Lower lobe of right lung (tissue), 2 donors: Measurements from ENCODE around the gene DVL1. TPM values are rescaled to one million over a fixed set of nuclear protein-coding genes. Genes with fewer than 3 reads are reported as not detected.

Source experiments
- ATAC-seq, 2 donors: fragments of 200-7000 bp; cut with Tn5 transposase; one replicate each; pipeline ENCODE4 v1.9.1; 2020 to 2022; ENCODE audit warnings: mild to moderate bottlenecking in 2 of 2, moderate library complexity in 2 of 2
- DNase-seq: peaks from one replicate; pipeline ENCODE4 v3.0.0-alpha.2; 2020
- H3K27ac ChIP-seq: fragments of 200-600 bp; one replicate; pipeline ENCODE4 v1.8.0; 2022
- H3K27me3 ChIP-seq: fragments of 200-600 bp; one replicate; pipeline ENCODE4 v1.8.0; 2022; ENCODE audit warnings: low read depth
- H3K36me3 ChIP-seq: fragments of 200-600 bp; one replicate; pipeline ENCODE4 v1.8.0; 2022; ENCODE audit warnings: mild to moderate bottlenecking
- H3K4me1 ChIP-seq: fragments of 200-600 bp; one replicate; pipeline ENCODE4 v1.8.0; 2022
- H3K4me3 ChIP-seq: fragments of 200-600 bp; one replicate; pipeline ENCODE4 v1.8.0; 2022; ENCODE audit warnings: mild to moderate bottlenecking
- H3K9me3 ChIP-seq: fragments of 200-600 bp; one replicate; pipeline ENCODE4 v1.8.0; 2022
- CTCF ChIP-seq: fragments of 200-600 bp; IDR thresholded peaks from one replicate; pipeline ENCODE4 v1.8.0; 2022; ENCODE audit warnings: antibody characterized with exemption, mild to moderate bottlenecking
- intact Hi-C: fragments of 100-400 bp; cut with DNase I; formaldehyde crosslinking; loops from one replicate; pipeline ENCODE4 v1.11.0; 2022
- total RNA-seq: library from RNA; stranded (reverse); fragmentation: NEBNext Ultra II Directional; extraction: Animal tissue kit (Norgen Biotek cat#: 25700); gene quantifications from one replicate; pipeline ENCODE4 v1.2.1, GENCODE V29; 2021
- donor health status: DM: no; HTN: yes; CAD: no; lungs with severe emphysema.

Gene DVL1
- total RNA-seq, 1 donor from 2014 or later: 60.4 TPM

- ATAC-seq (no peak), DNase-seq (no peak)
- Histone ChIP-seq H3K27me3 (no peaks in the 10 kb centered on the region), H3K27ac (no peak overlapping the region), H3K4me1 (peaks cover 23% of the 10 kb centered on the region), H3K9me3 (no peaks in the 10 kb centered on the region), H3K4me3 (no peak overlapping the region), H3K36me3 (peaks cover 39% of the 10 kb centered on the region)
- intact Hi-C loops: no loop called here
- no peak for TF ChIP-seq CTCF
Measured at GRCh38 chr1:1341549-1342021, 7.6 kb downstream of the DVL1 start.

- Histone ChIP-seq H3K9me3 (no peaks in the 10 kb centered on the region), H3K4me3 (no peak overlapping the region), H3K36me3 (peaks cover 46% of the 10 kb centered on the region), H3K27ac (no peak overlapping the region), H3K4me1 (peaks cover 16% of the 10 kb centered on the region), H3K27me3 (no peaks in the 10 kb centered on the region)
- DNase-seq (no peak), ATAC-seq (no peak)
- TF ChIP-seq CTCF: no peak
- intact Hi-C loops: no loop called here
Measured at GRCh38 chr1:1340791-1341548, 8.2 kb downstream of the DVL1 start.

- H3K27me3 ChIP-seq: no peaks in the 10 kb centered on the region
- intact Hi-C loops: no loop called here
- peaks cover 9% of the 10 kb centered on the region for H3K4me1 ChIP-seq
- no peak for TF ChIP-seq CTCF
- ATAC-seq (no peak), DNase-seq (no peak)
- H3K9me3 ChIP-seq: no peaks in the 10 kb centered on the region
- H3K4me3 ChIP-seq: no peak overlapping the region
- H3K36me3 ChIP-seq: peaks cover 50% of the 10 kb centered on the region
- H3K27ac ChIP-seq: no peak overlapping the region
Measured at GRCh38 chr1:1340185-1340584, 9.0 kb downstream of the DVL1 start.

GRCh38 chr1:1338278-1338677 lies 10.9 kb downstream of the DVL1 start:
- ATAC-seq (no peak), DNase-seq (no peak)
- peaks cover 50% of the 10 kb centered on the region for H3K36me3 ChIP-seq
- intact Hi-C loops: no loop called here
- H3K27me3 ChIP-seq: no peaks in the 10 kb centered on the region
- no peaks in the 10 kb centered on the region for H3K4me1 ChIP-seq
- H3K9me3 ChIP-seq: no peaks in the 10 kb centered on the region
- H3K27ac ChIP-seq: no peak overlapping the region
- H3K4me3 ChIP-seq: no peak overlapping the region
- no peak for TF ChIP-seq CTCF

GRCh38 chr1:1337793-1338147 lies 11.4 kb downstream of the DVL1 start:
- peaks cover 50% of the 10 kb centered on the region for H3K36me3 ChIP-seq
- H3K27ac ChIP-seq: no peak overlapping the region

More at GRCh38 chr1:1337793-1338147, 11.4 kb downstream of the DVL1 start:
- intact Hi-C loops: no loop called here
- H3K9me3 ChIP-seq: no peaks in the 10 kb centered on the region
- no peak overlapping the region for H3K4me3 ChIP-seq
- DNase-seq (no peak), ATAC-seq (peak; percentile 21 to 28)
- H3K27me3 ChIP-seq: no peaks in the 10 kb centered on the region
- no peak for TF ChIP-seq CTCF
- no peaks in the 10 kb centered on the region for H3K4me1 ChIP-seq
